HepG2 (cell line): ENCODE measurements around the gene ADAMTS13. TPM values are rescaled to one million over a fixed set of nuclear protein-coding genes. Genes with fewer than 3 reads are reported as not detected.

ENCODE experiments used
- E2F5 ChIP-seq: sonication (generic); formaldehyde crosslinking; conservative IDR thresholded peaks from 2 replicates; pipeline ENCODE4 v1.4.0; 2020; ENCODE audit warnings: missing genetic modification reagents
- FOXA1 ChIP-seq, 2 experiments: fragments of 450-650 bp in 1 of 2; sonication (generic) in 1 of 2; formaldehyde crosslinking in 1 of 2; IDR thresholded peaks; 2 replicates each; pipeline versions ENCODE4 v1.4.0 to v1.6.1; 2016 to 2020; ENCODE audit warnings: missing genetic modification reagents in 1 of 2
- GPBP1L1 ChIP-seq: sonication (generic); formaldehyde crosslinking; IDR thresholded peaks from 2 replicates; pipeline ENCODE4 v1.5.0; 2020; ENCODE audit warnings: mild to moderate bottlenecking, missing genetic modification reagents
- HMGA1 ChIP-seq: sonication (generic); formaldehyde crosslinking; conservative IDR thresholded peaks from 2 replicates; pipeline ENCODE4 v1.4.0; 2020; ENCODE audit warnings: missing genetic modification reagents
- KAT8 ChIP-seq: IDR thresholded peaks from 2 replicates; pipeline ENCODE4 v1.6.1; 2016; ENCODE audit warnings: missing genetic modification reagents, missing compliant biosample characterization
- MBD4 ChIP-seq: IDR thresholded peaks from 2 replicates; pipeline ENCODE4 v1.6.1; 2012; ENCODE audit warnings: low read length, inconsistent platforms, borderline replicate concordance
- PHF5A ChIP-seq: IDR thresholded peaks from one replicate; pipeline ENCODE4 v1.6.1; 2018; ENCODE audit warnings: low read depth, missing genetic modification reagents; ENCODE audit not compliant: unreplicated experiment
- PREB ChIP-seq: sonication (generic); formaldehyde crosslinking; IDR thresholded peaks from 2 replicates; pipeline ENCODE4 v1.4.0; 2020; ENCODE audit warnings: missing genetic modification reagents
- RARA ChIP-seq: IDR thresholded peaks from 2 replicates; pipeline ENCODE4 v1.6.1; 2016; ENCODE audit warnings: missing genetic modification reagents, missing compliant biosample characterization
- SMARCC2 ChIP-seq: fragments of 450-650 bp; IDR thresholded peaks from 2 replicates; pipeline ENCODE4 v1.6.1; 2017; ENCODE audit warnings: antibody characterized with exemption, mild to moderate bottlenecking
- SP5 ChIP-seq: IDR thresholded peaks from 2 replicates; pipeline ENCODE4 v1.6.1; 2016; ENCODE audit warnings: low read depth, borderline replicate concordance
- STAT5B ChIP-seq: sonication (generic); formaldehyde crosslinking; IDR thresholded peaks from 2 replicates; pipeline ENCODE4 v1.4.0; 2020; ENCODE audit warnings: missing genetic modification reagents
- TCF7 ChIP-seq: sonication (generic); IDR thresholded peaks from 2 replicates; pipeline ENCODE4 v1.6.1; 2016; ENCODE audit warnings: antibody characterized with exemption, low read depth
- ZBTB38 ChIP-seq: sonication (generic); formaldehyde crosslinking; IDR thresholded peaks from 2 replicates; pipeline ENCODE4 v1.5.1; 2020; ENCODE audit warnings: mild to moderate bottlenecking, missing genetic modification reagents
- ZFP37 ChIP-seq: sonication (generic); formaldehyde crosslinking; IDR thresholded peaks from 2 replicates; pipeline ENCODE4 v1.4.0; 2020; ENCODE audit warnings: missing genetic modification reagents, borderline replicate concordance
- ZKSCAN5 ChIP-seq: sonication (generic); formaldehyde crosslinking; IDR thresholded peaks from 2 replicates; pipeline ENCODE4 v1.5.1; 2020; ENCODE audit warnings: mild to moderate bottlenecking, missing genetic modification reagents
- ZMYM4 ChIP-seq: sonication (generic); formaldehyde crosslinking; IDR thresholded peaks from 2 replicates; pipeline ENCODE4 v1.8.1; 2023; ENCODE audit warnings: mild to moderate bottlenecking, missing genetic modification reagents
- ZNF280B ChIP-seq: sonication (generic); formaldehyde crosslinking; IDR thresholded peaks from 2 replicates; pipeline ENCODE4 v1.5.0; 2020; ENCODE audit warnings: missing genetic modification reagents, mild to moderate bottlenecking, borderline replicate concordance
- ZNF329 ChIP-seq: sonication (generic); formaldehyde crosslinking; IDR thresholded peaks from 2 replicates; pipeline ENCODE4 v1.9.0; 2021; ENCODE audit warnings: low read depth, mild to moderate bottlenecking, missing genetic modification reagents
- ZNF556 ChIP-seq: sonication (generic); formaldehyde crosslinking; IDR thresholded peaks from 2 replicates; pipeline ENCODE4 v1.4.0; 2020; ENCODE audit warnings: mild to moderate bottlenecking, missing genetic modification reagents, borderline replicate concordance
- ZNF580 ChIP-seq: IDR thresholded peaks from 2 replicates; pipeline ENCODE4 v1.6.1; 2016; ENCODE audit warnings: low read depth, borderline replicate concordance
- ZNF737 ChIP-seq: sonication (generic); formaldehyde crosslinking; IDR thresholded peaks from 2 replicates; pipeline ENCODE4 v1.5.0; 2020; ENCODE audit warnings: missing genetic modification reagents, mild to moderate bottlenecking, borderline replicate concordance
- ZNF747 ChIP-seq: sonication (generic); formaldehyde crosslinking; IDR thresholded peaks from 2 replicates; pipeline ENCODE4 v1.8.1; 2023; ENCODE audit warnings: missing genetic modification reagents, mild to moderate bottlenecking, borderline replicate concordance
- ZNF766 ChIP-seq: sonication (generic); formaldehyde crosslinking; IDR thresholded peaks from 2 replicates; pipeline ENCODE4 v1.5.0; 2020; ENCODE audit warnings: missing genetic modification reagents, borderline replicate concordance
- ZSCAN9 ChIP-seq: IDR thresholded peaks from 2 replicates; pipeline ENCODE4 v1.6.1; 2016; ENCODE audit warnings: borderline replicate concordance
- polyA plus RNA-seq, 8 experiments: library from polyadenylated mRNA; depleted of rRNA in 3 of 8; stranded (reverse) in 7 of 8; unstranded in 1 of 8; fragments of >200 nt; fragmentation: Illumina TruSeq in 4 of 8; extraction: Trizol in 4 of 8; gene quantifications; 2 replicates each; pipeline versions ENCODE4 v1.2.1 to v1.2.3, GENCODE V29; 2011 to 2016; ENCODE audit warnings: low read depth in 4 of 8, missing spikeins in 1 of 8, mixed read lengths in 1 of 8; ENCODE audit not compliant: insufficient read depth in 1 of 8
- total RNA-seq, 5 experiments: library from RNA; depleted of rRNA; stranded (reverse); fragments of >200 nt; fragmentation: Illumina TruSeq; extraction: Trizol; gene quantifications; 2 replicates each; pipeline ENCODE4 v1.2.3, GENCODE V29; 2016; ENCODE audit warnings: low read depth in 1 of 5

Gene ADAMTS13
- total and polyA plus RNA-seq, 2 of the 13 experiments (the other 11 are each of a cell fraction or from before 2014, with no cell fraction given) = 0.91 to 4.5 TPM

- TF ChIP-seq ZNF280B (CRISPR knock-in tag) (peak; percentile 62), ZSCAN9 (CRISPR knock-in tag) (peak; percentile 65; the same call in 1 of the 2 replicates), E2F5 (CRISPR knock-in tag) (peak; percentile 90), ZMYM4 (CRISPR knock-in tag) (peak; percentile 79), ZKSCAN5 (CRISPR knock-in tag) (no peak), TCF7 (peak; percentile 7; the same call in 1 of the 2 replicates), STAT5B (CRISPR knock-in tag) (no peak), HMGA1 (no peak), RARA (CRISPR knock-in tag) (peak; percentile 94), ZNF556 (CRISPR knock-in tag) (0 out of 2 replicates have a peak, but pooled peaks have one; percentile 39), PREB (CRISPR knock-in tag) (no peak), SMARCC2 (no peak), MBD4 (no peak), FOXA1 (IDR thresholded peaks at IDR 0.05) (no peak), FOXA1 (CRISPR knock-in tag; IDR thresholded peaks at IDR 0.05) (peak; percentile 40; the same call in 1 of the 2 replicates), ZNF329 (CRISPR knock-in tag) (no peak), PHF5A (CRISPR knock-in tag) (no peak), ZNF766 (CRISPR knock-in tag) (peak; percentile 72; the same call in 1 of the 2 replicates), KAT8 (CRISPR knock-in tag) (peak; percentile 78; the same call in 1 of the 2 replicates), ZBTB38 (CRISPR knock-in tag) (peak; percentile 69; the same call in 1 of the 2 replicates), ZNF580 (CRISPR knock-in tag) (0 out of 2 replicates have a peak, but pooled peaks have one; percentile 48), ZFP37 (CRISPR knock-in tag) (peak; percentile 90; the same call in 1 of the 2 replicates), ZNF737 (CRISPR knock-in tag) (no peak), ZNF747 (CRISPR knock-in tag) (peak; percentile 90), GPBP1L1 (CRISPR knock-in tag) (no peak), SP5 (CRISPR knock-in tag) (peak; percentile 25; the same call in 1 of the 2 replicates)
Measured at GRCh38 chr9:133506653-133507038, 84.5 kb downstream of the ADAMTS13 start (continued).
